Breast epithelium (tissue), 3 donors: ENCODE results near the gene SLC10A1.

ENCODE experiments used
- POLR2A ChIP-seq: fragments of 450-650 bp; IDR thresholded peaks from one replicate; pipeline ENCODE4 v1.6.1; 2016; ENCODE audit warnings: antibody characterized with exemption, mild to moderate bottlenecking, moderate library complexity
- TF ChIP-seq, protein P1 (sequence below), 3 donors: fragments of 450-650 bp; IDR thresholded peaks; one replicate each; pipeline ENCODE4 v1.5.1; 2016 to 2017; ENCODE audit warnings: antibody characterized with exemption in 3 of 3, mild to moderate bottlenecking in 3 of 3, moderate library complexity in 3 of 3

DNA sequence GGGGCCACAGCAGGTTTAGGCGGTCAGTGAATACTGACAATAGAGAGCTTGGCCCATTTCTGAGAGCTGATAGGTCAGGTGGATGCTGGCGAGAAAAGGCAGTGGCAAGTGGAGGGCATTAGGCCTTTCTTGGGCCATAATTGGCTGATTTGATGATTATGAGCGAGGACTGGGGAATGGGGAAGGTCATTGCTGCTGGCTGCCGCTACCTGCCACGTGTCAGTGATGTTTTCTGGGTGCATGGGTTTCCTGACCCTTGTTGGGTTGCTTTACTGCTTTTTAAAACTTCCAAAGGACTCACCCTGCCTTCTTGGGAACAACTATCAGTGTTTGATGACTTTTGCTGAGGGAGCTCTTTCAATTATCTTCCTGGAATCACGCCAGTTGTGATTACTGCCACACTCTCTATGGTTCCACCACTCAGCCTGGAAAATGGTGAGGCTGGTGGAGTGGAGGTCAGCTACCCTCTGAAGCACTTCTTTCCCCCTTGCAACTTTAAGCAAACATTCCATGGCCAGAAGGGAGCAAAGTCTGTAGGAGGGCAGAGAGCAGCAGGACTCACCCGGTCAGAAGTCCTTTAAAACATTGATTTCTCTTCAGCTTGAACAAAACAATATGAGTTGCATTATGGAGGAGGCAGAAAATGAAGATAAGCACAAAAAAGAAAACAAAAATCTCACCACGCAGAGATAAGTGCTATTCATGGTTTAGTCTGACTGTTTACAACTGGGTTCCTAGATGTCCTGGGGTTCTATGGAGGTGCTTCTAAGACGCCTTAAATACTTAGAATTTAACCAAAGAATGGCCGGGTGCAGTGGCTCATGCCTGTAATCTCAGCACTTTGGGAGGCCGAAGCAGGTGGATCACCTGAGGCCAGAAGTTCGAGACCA, 12.1 kb upstream of the SLC10A1 start:
- TF ChIP-seq, protein P1, sequence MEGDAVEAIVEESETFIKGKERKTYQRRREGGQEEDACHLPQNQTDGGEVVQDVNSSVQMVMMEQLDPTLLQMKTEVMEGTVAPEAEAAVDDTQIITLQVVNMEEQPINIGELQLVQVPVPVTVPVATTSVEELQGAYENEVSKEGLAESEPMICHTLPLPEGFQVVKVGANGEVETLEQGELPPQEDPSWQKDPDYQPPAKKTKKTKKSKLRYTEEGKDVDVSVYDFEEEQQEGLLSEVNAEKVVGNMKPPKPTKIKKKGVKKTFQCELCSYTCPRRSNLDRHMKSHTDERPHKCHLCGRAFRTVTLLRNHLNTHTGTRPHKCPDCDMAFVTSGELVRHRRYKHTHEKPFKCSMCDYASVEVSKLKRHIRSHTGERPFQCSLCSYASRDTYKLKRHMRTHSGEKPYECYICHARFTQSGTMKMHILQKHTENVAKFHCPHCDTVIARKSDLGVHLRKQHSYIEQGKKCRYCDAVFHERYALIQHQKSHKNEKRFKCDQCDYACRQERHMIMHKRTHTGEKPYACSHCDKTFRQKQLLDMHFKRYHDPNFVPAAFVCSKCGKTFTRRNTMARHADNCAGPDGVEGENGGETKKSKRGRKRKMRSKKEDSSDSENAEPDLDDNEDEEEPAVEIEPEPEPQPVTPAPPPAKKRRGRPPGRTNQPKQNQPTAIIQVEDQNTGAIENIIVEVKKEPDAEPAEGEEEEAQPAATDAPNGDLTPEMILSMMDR (IDR thresholded peaks at IDR 0.05), result no peak
- no peak for TF ChIP-seq POLR2A
